Measurements from ENCODE around the gene LINC00305. TPM values are rescaled to one million over a fixed set of nuclear protein-coding genes. Genes with fewer than 3 reads are reported as not detected.

The LINC00305 gene
- total and polyA plus RNA-seq, 11 donors: not detected

DNA sequence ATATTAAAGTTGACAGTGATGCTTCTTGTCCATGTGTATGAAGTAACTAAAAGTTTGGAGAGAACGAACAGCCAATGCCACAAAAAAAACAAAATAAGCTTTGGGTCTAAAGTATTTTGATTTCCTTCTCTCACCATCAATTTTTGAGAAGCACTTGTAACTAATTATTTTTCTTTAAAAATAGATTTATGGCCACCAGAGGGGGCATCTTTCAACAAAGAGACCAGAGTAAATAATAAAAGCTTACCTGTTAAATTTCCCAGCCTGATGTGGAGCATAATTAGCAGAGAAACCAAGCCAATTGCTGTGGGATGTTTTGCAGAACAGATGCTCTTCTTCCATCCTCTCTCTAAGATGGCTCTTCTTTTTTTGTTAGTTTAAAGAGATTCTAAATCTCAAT, 29.0 kb downstream of the LINC00305 start:
- H3K27ac ChIP-seq: no peak overlapping the region
- no peak for TF ChIP-seq POLR2A (IDR thresholded peaks at IDR 0.05)
- TF ChIP-seq, protein P1, sequence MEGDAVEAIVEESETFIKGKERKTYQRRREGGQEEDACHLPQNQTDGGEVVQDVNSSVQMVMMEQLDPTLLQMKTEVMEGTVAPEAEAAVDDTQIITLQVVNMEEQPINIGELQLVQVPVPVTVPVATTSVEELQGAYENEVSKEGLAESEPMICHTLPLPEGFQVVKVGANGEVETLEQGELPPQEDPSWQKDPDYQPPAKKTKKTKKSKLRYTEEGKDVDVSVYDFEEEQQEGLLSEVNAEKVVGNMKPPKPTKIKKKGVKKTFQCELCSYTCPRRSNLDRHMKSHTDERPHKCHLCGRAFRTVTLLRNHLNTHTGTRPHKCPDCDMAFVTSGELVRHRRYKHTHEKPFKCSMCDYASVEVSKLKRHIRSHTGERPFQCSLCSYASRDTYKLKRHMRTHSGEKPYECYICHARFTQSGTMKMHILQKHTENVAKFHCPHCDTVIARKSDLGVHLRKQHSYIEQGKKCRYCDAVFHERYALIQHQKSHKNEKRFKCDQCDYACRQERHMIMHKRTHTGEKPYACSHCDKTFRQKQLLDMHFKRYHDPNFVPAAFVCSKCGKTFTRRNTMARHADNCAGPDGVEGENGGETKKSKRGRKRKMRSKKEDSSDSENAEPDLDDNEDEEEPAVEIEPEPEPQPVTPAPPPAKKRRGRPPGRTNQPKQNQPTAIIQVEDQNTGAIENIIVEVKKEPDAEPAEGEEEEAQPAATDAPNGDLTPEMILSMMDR (IDR thresholded peaks at IDR 0.05): peak in 5 of 12 donors; percentile 13 to 33 (median 22)
- H3K36me3 ChIP-seq: no peaks in the 10 kb centered on the region
- H3K4me3 ChIP-seq: no peak overlapping the region
- H3K4me1 ChIP-seq: no peaks in the 10 kb centered on the region
- intact Hi-C loops (cut with DNase I): no loop called here
- WGBS, 4 donors: 78 to 89% (median 86%) methylated on average over 1 of the region's 1 CpG
- H3K27me3 ChIP-seq: no peaks in the 10 kb centered on the region
- DNase-seq: no peak
- ATAC-seq: no peak
- H3K9me3 ChIP-seq: no peaks in the 10 kb centered on the region

DNA sequence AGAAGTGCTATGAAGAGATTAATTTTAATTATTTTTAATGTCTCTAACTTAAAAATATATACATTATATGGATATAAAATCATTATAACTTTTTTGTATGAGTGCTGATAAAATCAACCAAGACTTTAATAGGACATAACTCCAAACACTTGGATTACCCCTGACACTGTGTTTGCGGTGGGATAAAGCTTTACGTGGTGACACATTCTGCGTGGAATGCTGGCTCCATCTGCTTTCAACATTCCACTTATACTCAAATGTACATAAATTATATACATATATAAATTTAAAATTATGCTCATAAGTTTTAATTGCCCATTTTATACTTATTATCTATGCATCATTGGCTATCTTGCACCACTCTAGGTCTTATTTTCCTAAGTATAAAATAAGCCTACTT, 30.5 kb downstream of the LINC00305 start:
- TF ChIP-seq, protein P1 (IDR thresholded peaks at IDR 0.05): no peak
- no peak for TF ChIP-seq POLR2A (IDR thresholded peaks at IDR 0.05)
- Histone ChIP-seq H3K4me3 (no peak overlapping the region), H3K4me1 (no peaks in the 10 kb centered on the region), H3K27ac (no peak overlapping the region), H3K36me3 (no peaks in the 10 kb centered on the region), H3K27me3 (no peaks in the 10 kb centered on the region), H3K9me3 (no peaks in the 10 kb centered on the region)
- intact Hi-C loops (cut with DNase I): no loop called here
- 91 to 98% (median 95%) methylated on average over 3 of the region's 3 CpGs for WGBS, 4 donors
- no peak for ATAC-seq
- no peak for DNase-seq

DNA sequence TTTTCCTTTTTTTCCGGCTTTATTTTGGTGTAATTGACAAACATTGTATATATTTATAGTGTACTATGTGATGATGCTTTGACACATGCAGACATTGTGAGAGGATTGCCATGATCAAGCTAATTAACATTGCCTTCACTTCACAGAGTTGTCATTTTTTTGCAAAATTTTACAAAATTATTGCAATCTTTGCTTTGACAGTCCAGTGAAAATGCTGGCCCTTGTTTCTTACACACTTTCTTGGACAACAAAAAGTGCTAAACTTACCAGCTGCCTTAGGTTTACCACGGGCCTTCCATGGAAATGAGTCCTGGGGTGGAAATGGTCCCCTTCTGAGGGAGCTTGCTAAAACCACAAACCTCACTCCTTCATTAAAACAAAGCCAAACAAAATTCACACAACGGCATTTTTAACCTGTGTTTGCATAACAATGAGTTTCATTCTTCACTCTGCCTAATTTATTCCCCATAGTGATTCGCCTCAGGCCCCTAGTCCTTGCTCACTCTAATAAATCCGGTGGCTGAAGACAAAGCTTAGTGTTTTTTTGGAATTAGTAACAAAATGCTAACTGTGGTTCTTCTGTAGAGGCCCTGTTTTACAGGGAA, 32.2 kb downstream of the LINC00305 start:
- Histone ChIP-seq H3K4me3 (no peak overlapping the region), H3K9me3 (no peaks in the 10 kb centered on the region), H3K4me1 (no peaks in the 10 kb centered on the region), H3K27me3 (no peaks in the 10 kb centered on the region), H3K27ac (no peak overlapping the region), H3K36me3 (no peaks in the 10 kb centered on the region)
- WGBS, 4 donors: 66 to 82% (median 74%) methylated on average over 5 of the region's 5 CpGs
- no peak for ATAC-seq
- intact Hi-C loops (cut with DNase I): no loop called here
- no peak for DNase-seq
- TF ChIP-seq, protein P1 (IDR thresholded peaks at IDR 0.05): no peak
- no peak for TF ChIP-seq POLR2A (IDR thresholded peaks at IDR 0.05)

DNA sequence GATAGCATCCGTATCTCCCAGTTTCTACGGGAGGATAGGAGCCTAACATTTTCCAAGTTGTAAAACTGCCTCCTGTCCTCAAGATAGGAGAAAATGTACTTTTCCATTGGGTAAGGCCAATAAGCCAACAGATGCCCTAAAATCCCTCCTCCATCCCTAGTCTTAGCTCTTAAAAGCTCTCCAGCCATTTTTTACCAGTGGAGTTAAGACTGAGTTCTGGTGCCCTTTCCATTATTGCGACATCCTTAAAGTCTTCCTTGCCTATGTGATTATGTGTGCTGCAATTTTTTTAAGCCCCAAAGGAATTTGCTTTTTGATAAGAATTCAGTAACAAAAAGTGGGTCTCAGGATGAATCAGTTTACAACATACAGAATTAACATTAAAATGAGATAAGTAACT, 33.0 kb downstream of the LINC00305 start:
- H3K9me3 ChIP-seq: no peaks in the 10 kb centered on the region
- no peak overlapping the region for H3K4me3 ChIP-seq
- no peaks in the 10 kb centered on the region for H3K27me3 ChIP-seq
- TF ChIP-seq POLR2A (IDR thresholded peaks at IDR 0.05): no peak
- TF ChIP-seq, protein P1 (IDR thresholded peaks at IDR 0.05): no peak
- ATAC-seq (no peak), DNase-seq (no peak)
- WGBS, 4 donors: 63 to 83% (median 72%) methylated on average over 3 of the region's 3 CpGs
- intact Hi-C loops (cut with DNase I): no loop called here
- H3K36me3 ChIP-seq: no peaks in the 10 kb centered on the region
- no peak overlapping the region for H3K27ac ChIP-seq
- no peaks in the 10 kb centered on the region for H3K4me1 ChIP-seq

All from heart left ventricle (tissue), 16 donors.